Suppressor macrophage treated with lipopolysaccharide for 4 hours (primary cell): ENCODE data around the gene ISG15.

Source experiments
- DNase-seq: peaks from one replicate; pipeline ENCODE4 v3.0.0-alpha.2; 2020

ISG15 gene

GRCh38 chr1:1062348-1063163 is 49.3 kb downstream of the ISG15 start:
- DNase-seq, result no peak

- DNase-seq, result no peak
Measured at GRCh38 chr1:1063261-1063944, 50.1 kb downstream of the ISG15 start.
